ENCODE data around the gene GIMAP8. TPM values are rescaled to one million over a fixed set of nuclear protein-coding genes. Genes with fewer than 3 reads are reported as not detected.

Gene GIMAP8
- total RNA-seq, 1 donor, result not detected

DNA sequence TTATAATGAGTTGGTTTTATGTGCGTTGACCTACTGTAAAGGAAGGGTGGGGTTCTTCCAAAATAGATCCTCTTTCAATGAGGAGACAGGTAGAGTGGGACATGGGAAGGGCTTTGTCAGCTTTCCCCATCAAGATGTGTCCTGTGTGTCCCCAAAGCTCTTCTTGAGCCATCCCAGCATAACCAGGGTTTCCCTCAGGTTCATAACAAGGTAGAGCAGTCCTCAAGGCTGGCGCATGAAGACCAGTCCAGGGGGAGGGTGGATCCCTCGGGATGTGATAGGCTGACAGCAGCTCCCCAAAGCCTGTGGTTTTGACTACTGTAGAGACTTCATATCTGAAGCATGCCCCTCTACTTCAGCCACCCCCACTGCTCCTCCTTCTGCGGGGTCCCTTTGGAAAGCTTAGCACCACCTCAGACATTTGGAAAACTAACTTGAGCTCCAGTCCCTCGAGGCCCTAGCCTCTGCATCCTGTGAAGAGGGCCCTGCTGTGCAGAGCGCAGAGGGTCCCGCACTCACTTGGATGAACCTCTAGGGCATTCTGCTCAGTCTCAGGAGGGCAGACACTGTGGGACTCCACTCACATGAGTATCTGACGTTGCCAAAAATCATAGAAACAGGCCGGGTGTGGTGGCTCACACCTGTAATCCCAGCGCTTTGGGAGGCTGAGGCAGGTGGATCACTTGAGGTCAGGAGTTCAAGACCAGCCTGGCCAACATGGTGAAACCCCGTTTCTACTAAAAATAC, 1.1 kb upstream of the GIMAP8 start:
- no peak overlapping the region for H3K4me3 ChIP-seq (ENCODE audit: insufficient read depth, low read length)
- H3K27me3 ChIP-seq (ENCODE audit: insufficient read depth, low read length), result peaks cover 6% of the 10 kb centered on the region

DNA sequence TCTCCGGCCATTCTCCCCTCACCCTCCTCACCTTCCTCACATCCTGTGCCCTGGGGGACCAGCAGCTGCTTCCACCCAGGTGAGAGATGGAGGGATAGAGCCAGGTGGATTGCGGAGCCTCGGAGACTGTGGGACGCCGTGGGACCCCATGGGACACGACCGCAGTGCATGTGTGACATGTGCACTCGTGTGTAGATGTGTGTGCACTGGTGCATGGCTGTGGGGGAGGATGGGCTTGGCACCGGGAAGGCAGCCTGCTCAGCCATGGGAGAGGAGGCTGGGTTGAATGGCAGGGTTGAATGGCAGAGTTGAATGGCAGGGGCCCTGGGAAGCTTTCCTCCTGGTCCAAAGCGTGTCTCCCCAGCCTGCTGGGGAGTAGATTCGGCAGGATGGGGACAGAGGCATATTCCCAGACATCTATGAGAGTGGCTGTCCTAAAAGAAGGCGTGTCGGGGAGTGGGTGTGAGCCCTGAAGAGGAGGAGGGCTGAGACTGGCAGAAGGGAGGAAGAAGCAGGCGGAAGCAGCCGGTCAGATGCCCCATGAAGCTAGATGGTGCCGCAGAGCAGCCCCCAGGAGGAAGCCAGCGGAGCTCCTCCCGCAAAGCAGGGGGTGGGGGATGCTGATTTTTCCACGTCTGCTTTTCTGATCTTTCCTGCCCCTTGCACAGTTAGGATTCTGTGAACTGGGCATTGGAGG, 815 bp downstream of the GIMAP8 start:
- TF ChIP-seq, protein P1, sequence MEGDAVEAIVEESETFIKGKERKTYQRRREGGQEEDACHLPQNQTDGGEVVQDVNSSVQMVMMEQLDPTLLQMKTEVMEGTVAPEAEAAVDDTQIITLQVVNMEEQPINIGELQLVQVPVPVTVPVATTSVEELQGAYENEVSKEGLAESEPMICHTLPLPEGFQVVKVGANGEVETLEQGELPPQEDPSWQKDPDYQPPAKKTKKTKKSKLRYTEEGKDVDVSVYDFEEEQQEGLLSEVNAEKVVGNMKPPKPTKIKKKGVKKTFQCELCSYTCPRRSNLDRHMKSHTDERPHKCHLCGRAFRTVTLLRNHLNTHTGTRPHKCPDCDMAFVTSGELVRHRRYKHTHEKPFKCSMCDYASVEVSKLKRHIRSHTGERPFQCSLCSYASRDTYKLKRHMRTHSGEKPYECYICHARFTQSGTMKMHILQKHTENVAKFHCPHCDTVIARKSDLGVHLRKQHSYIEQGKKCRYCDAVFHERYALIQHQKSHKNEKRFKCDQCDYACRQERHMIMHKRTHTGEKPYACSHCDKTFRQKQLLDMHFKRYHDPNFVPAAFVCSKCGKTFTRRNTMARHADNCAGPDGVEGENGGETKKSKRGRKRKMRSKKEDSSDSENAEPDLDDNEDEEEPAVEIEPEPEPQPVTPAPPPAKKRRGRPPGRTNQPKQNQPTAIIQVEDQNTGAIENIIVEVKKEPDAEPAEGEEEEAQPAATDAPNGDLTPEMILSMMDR (IDR thresholded peaks at IDR 0.05; ENCODE audit: extremely low read depth, low read depth, low read length), result no peak
- Histone ChIP-seq H3K4me1 (ENCODE audit: insufficient read depth, low read length) (no peaks in the 10 kb centered on the region), H3K36me3 (ENCODE audit: insufficient read depth, low read length) (no peaks in the 10 kb centered on the region), H2AFZ (ENCODE audit: low read length) (no peak overlapping the region), H3K4me3 (ENCODE audit: insufficient read depth, low read length) (no peak overlapping the region), H3K27ac (ENCODE audit: low read depth, low read length) (no peak overlapping the region), H3K27me3 (ENCODE audit: insufficient read depth, low read length) (peaks cover 6% of the 10 kb centered on the region), H3K9me3 (ENCODE audit: low read depth, low read length) (no peaks in the 10 kb centered on the region), H4K20me1 (ENCODE audit: insufficient read depth, low read length) (no peaks in the 10 kb centered on the region), H3K79me2 (ENCODE audit: insufficient read depth, low read length) (no peaks in the 10 kb centered on the region), H3K4me2 (ENCODE audit: insufficient read depth, low read length) (no peak overlapping the region)
- DNase-seq (ENCODE audit: insufficient read length, low spot score, missing footprints), result no peak

More for the DNA sequence above, 1.1 kb upstream of the GIMAP8 start:
- H3K79me2 ChIP-seq (ENCODE audit: insufficient read depth, low read length), result no peaks in the 10 kb centered on the region
- no peak overlapping the region for H2AFZ ChIP-seq (ENCODE audit: low read length)
- no peak for DNase-seq (ENCODE audit: insufficient read length, low spot score, missing footprints)
- H3K4me2 ChIP-seq (ENCODE audit: insufficient read depth, low read length), result no peak overlapping the region
- no peaks in the 10 kb centered on the region for H3K4me1 ChIP-seq (ENCODE audit: insufficient read depth, low read length)
- no peaks in the 10 kb centered on the region for H3K9me3 ChIP-seq (ENCODE audit: low read depth, low read length)
- no peaks in the 10 kb centered on the region for H3K36me3 ChIP-seq (ENCODE audit: insufficient read depth, low read length)
- H4K20me1 ChIP-seq (ENCODE audit: insufficient read depth, low read length), result no peaks in the 10 kb centered on the region
- no peak overlapping the region for H3K27ac ChIP-seq (ENCODE audit: low read depth, low read length)
- TF ChIP-seq, protein P1 (IDR thresholded peaks at IDR 0.05; ENCODE audit: extremely low read depth, low read depth, low read length), result no peak

DNA sequence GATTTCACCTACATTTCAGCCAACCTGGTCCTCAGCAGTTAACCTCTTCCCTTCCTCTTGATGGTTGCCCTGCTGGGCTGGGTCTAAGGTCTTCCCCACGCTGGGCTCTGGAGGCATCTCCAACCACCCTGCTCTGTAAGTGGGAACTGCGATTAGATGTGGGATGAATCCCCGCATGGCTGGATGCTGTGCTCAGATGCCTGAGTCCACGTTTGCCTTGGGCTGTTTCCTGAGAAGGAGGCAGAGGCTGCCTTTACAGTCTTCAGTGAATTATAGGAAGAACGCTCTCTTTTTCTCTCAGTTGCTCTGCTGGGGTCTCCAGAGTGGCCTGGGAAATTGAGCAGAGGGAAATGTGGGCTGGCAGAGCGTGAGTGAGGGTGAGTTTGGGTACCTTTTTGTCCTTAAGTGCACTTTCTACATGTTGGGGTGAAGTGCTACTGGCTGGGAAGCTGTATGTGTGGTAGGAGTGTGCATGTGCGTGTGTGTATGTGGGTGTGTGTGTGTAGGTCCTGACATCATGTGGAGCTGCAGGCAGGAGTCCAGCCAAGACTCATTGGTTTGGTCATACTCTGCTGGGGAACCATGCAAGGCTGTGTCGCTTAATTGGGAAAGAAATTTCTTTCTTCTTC, 1.5 kb downstream of the GIMAP8 start:
- H3K9me3 ChIP-seq (ENCODE audit: low read depth, low read length), result no peaks in the 10 kb centered on the region
- H2AFZ ChIP-seq (ENCODE audit: low read length), result no peak overlapping the region
- no peak overlapping the region for H3K4me3 ChIP-seq (ENCODE audit: insufficient read depth, low read length)
- H3K4me1 ChIP-seq (ENCODE audit: insufficient read depth, low read length), result no peaks in the 10 kb centered on the region
- no peaks in the 10 kb centered on the region for H4K20me1 ChIP-seq (ENCODE audit: insufficient read depth, low read length)
- H3K4me2 ChIP-seq (ENCODE audit: insufficient read depth, low read length), result no peak overlapping the region
- no peaks in the 10 kb centered on the region for H3K36me3 ChIP-seq (ENCODE audit: insufficient read depth, low read length)
- H3K27ac ChIP-seq (ENCODE audit: low read depth, low read length), result no peak overlapping the region
- no peaks in the 10 kb centered on the region for H3K79me2 ChIP-seq (ENCODE audit: insufficient read depth, low read length)
- TF ChIP-seq, protein P1 (IDR thresholded peaks at IDR 0.05; ENCODE audit: extremely low read depth, low read depth, low read length), result no peak
- peaks cover 6% of the 10 kb centered on the region for H3K27me3 ChIP-seq (ENCODE audit: insufficient read depth, low read length)
- no peak for DNase-seq (ENCODE audit: insufficient read length, low spot score, missing footprints)

DNA sequence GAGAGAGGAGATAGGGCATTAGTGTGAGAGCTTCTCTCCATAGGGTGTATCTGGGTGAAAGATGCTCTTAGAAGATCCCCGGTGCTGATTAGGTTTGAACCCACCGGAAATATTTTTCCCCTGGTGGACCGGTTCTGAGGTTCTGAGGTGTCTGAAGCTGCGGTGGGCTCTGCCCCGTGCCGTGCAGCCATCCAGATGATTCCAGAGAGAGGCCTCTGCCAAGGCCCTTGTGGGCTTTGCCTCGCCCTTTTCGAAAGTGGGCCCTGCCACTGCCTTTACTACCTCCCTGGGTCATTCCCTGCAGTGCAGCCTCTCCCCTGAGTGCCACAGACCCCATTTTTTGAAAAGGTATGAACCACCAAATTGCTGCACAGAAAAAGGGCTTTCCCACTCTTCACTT, 2.8 kb downstream of the GIMAP8 start:
- no peak overlapping the region for H3K4me3 ChIP-seq (ENCODE audit: insufficient read depth, low read length)
- no peaks in the 10 kb centered on the region for H3K9me3 ChIP-seq (ENCODE audit: low read depth, low read length)
- H3K4me2 ChIP-seq (ENCODE audit: insufficient read depth, low read length), result no peak overlapping the region
- TF ChIP-seq, protein P1 (IDR thresholded peaks at IDR 0.05; ENCODE audit: extremely low read depth, low read depth, low read length), result no peak
- H3K27me3 ChIP-seq (ENCODE audit: insufficient read depth, low read length), result peaks cover 6% of the 10 kb centered on the region
- no peaks in the 10 kb centered on the region for H3K36me3 ChIP-seq (ENCODE audit: insufficient read depth, low read length)
- no peaks in the 10 kb centered on the region for H3K79me2 ChIP-seq (ENCODE audit: insufficient read depth, low read length)
- H4K20me1 ChIP-seq (ENCODE audit: insufficient read depth, low read length), result no peaks in the 10 kb centered on the region
- H2AFZ ChIP-seq (ENCODE audit: low read length), result no peak overlapping the region
- H3K4me1 ChIP-seq (ENCODE audit: insufficient read depth, low read length), result no peaks in the 10 kb centered on the region
- no peak for DNase-seq (ENCODE audit: insufficient read length, low spot score, missing footprints)
- no peak overlapping the region for H3K27ac ChIP-seq (ENCODE audit: low read depth, low read length)

Data from osteoblast (primary cell).